ENCODE measurements around the gene GPR176.
"Not testable (repeated sequence)": the region's sequence is repeated elsewhere in the genome, so short reads cannot be mapped to it uniquely, and the experiment has no call there.

The GPR176 gene

DNA sequence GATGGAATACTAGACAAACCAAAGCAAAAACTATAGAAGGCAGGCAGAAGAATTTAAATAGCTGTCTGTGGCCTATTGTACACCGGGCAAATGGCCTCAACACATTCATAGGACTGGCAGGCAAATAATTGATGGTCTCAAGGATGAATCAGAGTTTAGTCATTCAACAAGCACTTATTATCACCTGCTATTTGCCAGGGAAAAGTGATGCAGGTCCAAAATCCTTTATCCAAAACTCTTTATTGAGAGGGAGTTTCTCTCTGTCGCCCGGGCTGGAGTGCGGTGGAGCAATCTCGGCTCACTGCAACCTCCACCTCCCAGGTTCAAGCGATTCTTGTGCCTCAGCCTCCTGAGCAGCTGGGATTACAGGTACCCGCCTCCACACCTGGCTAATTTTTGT, 16.1 kb upstream of the GPR176 start:
- DNase-seq (ENCODE audit: low read depth in 2 of 2) = no peak

GRCh38 chr15:39935241-39935640, 15.2 kb upstream of the GPR176 start:
- no peak for DNase-seq (ENCODE audit: low read depth in 2 of 2)

DNA sequence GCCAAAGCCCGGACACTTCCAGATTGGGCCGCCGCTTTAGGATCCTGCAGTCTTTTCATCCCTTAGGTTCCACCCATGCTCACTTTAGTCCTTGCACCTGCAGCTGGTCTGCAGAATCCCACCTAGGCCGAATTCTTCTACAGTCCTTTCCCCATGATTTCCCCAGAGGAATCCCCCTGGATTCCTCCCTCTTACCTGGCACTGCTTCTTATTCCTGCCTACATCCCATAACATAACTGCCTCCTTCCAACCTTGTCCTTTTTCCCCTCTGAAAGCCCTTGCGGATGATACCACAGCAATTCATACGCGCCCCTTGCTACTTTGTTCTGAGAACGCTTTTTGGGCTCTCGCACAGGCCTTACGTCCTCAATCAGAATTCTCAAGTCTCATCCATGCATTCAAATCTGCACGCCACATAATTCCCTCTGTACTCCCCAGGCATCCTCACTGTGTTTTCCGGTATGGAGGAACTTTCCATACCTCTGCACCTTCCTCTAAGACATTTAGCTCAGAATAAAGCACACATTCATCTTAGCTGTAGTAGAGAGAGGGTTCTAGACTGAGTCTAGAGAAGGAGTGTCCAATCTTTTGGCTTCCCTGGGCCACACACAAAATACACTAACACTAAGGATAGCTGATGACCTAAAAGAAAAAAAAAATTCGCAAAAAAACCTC, 14.5 kb upstream of the GPR176 start:
- no peak for DNase-seq (ENCODE audit: low read depth in 2 of 2)

DNA sequence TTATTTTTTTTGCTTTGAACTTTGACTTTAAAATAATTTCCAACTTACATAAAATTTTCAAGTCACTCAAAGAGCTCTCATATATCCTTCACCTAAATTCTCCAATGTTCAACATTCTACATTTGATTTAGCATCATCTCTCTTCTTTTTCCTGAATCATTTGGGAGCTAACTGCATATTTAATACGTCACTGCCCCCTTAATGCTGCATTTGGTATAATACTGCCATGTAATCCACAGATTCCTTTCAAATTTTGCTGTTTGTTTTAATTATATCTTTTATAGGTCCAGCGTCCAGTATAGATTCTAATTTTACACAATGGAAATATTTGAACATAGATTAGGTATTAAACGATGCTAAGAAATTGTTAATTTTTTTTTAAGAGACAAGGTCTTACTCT, 11.5 kb upstream of the GPR176 start:
- DNase-seq (ENCODE audit: low read depth in 2 of 2) = no peak

DNA sequence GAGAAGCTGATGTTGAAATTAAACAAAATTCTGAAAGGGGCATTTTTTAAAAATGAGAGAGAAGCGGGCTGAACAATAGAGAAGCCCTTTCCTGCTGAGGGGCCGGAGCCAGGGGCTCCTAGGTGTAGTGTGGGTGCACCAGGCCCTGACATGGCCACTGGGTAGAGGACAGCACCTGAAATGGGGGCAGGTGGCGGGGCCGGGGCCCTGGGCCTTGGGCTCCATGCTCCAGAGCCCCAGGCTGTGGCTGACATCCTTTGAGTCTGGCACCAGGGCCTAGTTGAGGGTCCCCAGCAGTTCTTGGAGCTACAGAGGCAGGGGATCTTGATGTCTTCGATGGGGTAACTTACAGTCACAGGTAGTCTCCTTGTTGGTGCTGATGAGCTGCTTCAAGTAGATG, 6.5 kb upstream of the GPR176 start:
- DNase-seq (ENCODE audit: low read depth in 2 of 2) = no peak

GRCh38 chr15:39925112-39925842, 5.2 kb upstream of the GPR176 start:
- no peak for DNase-seq (ENCODE audit: low read depth in 2 of 2)

DNA sequence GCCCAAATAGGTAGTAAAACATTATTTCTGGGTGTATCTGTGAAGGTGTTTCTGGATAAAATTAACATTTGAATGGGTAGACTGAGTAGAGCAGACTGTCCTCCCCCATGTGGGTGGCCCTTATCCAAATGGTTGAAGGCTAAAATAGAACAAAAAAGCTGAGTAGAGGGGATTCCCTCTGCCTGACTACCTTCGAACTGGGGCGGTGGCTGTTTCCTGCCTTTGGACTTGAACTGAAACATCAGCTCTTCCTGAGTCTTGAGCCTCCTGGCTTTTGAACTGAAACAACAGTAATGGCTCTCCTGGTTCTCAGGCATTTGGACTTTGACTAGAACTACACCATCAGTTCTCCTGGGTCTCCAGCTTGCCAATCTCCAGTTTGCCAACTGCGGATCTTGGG, 4.4 kb upstream of the GPR176 start:
- no peak for DNase-seq (ENCODE audit: low read depth in 2 of 2)

DNA sequence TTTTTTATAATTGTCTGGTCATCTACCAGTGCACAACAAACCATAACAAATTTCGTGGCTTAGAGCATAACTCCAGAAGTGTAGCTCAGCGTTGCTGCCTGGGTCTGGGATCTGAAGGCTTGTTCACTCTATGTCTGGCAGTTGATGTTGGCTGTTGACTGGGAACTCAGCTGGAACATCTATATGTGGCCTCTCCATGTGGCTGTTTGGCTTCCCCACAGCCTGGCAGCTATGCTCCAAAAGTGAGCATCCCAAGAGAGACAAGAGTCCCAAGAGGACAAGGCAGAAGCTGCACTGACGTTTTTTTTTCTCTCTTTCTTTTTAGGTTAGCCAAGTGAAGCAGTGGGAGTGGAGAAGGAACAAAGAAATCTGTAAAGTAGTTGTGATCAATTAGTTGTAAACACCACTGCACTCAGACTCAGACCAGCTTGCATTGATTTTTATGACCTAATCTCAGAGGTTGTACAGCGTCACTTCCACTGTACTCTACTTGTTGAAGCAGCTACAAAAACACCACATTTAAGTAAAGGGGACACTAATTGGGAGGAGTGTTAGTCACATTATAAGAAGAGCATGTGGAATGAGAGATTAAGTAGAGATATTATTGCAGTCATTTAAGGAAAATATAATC, 2.5 kb upstream of the GPR176 start:
- no peak for DNase-seq (ENCODE audit: low read depth in 2 of 2)

- no peak for DNase-seq (ENCODE audit: low read depth in 2 of 2)
Measured at GRCh38 chr15:39921274-39921638, 1.2 kb upstream of the GPR176 start.

DNA sequence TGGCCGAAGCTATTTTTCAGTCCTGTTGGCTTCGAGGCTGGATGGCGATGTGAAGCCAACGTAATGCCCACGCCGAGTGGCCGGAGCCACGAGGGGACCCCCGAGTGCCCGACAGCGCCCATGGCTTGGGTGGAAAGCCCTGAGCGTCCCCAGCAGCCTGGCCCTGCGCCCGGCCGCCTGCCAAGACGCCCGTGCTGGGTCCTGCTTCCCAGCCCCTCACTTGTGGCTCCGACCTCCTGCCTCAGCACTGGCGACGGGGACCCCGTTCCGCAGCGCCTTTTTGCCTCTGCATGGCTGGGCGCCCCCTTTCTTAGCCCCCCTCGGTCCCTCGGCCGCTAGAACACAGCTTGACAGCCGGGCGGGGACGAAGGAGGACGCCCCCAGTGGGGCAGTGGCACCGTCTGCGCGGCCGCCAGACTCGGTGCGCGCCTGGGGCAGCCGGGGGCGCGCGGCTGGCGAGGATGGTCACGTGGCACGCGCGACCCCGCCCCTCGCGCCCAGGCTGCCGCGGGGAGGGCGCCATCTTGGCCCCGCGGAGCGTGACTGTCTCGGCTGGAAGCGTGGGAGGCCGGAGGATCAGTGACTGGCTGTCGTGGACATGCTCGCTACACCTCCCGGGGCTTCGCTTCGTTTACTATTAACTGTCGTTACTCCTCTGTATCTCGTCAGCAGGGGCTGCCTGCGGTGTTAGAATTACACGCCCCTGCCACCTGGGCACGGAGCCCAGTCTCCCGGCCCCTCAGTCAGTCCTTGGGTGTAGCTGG, 626 bp upstream of the GPR176 start:
- peak; percentile 71 to 81 for DNase-seq (ENCODE audit: low read depth in 2 of 2)

DNA sequence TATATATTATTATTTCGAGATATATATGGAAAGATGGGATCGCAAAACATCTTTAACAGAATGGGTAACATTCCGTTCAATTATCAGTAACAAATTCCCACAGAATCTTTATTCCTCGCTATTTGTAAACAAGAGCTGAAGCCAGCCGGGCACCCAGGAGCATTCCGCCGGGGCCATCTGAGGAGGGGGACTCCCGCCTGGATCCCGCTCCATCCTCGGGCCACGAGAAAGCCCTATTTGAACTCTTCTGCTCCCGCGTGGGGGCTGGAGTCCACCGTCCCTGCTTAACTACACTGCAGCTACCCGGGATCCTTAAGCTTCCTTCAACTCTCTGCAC, 687 bp downstream of the GPR176 start:
- no peak for DNase-seq (ENCODE audit: low read depth in 2 of 2)

DNA sequence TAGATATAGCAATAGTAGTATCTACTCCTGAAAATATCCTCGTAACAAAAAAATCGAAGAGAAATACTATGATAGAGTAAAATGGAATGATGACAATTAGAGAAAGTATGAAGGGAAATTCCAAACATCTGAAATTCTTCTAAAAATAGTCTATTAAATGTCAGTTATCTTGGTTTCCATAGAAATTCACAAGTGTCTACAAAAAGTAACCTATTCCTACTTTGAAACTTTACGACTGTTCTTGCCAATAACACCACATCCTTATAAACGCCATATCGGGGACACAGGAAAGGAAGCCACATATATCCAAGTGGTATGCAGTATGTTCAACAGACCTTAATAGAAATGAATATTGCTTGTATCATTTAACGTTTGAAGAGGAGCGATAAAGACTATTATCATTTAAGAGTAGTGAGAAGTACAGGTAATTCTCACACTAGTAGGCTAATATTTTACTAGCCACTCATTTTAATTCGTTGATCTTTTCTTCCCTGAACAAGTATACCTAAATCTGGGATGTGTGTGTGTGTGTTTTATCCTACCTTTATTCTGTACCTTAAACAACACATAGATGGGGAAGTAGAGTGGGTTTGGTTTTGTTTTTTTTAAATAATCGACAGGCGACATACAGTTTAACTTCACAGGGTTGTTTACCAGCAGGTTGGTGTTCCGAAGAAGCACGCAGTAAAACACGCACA, 1.2 kb downstream of the GPR176 start:
- DNase-seq (ENCODE audit: low read depth in 2 of 2) = no peak

GRCh38 chr15:39914977-39915376, 5.1 kb downstream of the GPR176 start:
- DNase-seq (ENCODE audit: low read depth in 2 of 2) = no peak

GRCh38 chr15:39909007-39909406, 11.1 kb downstream of the GPR176 start:
- no peak for DNase-seq (ENCODE audit: low read depth in 2 of 2)

GRCh38 chr15:39908186-39908585, 11.9 kb downstream of the GPR176 start:
- DNase-seq (ENCODE audit: low read depth in 2 of 2) = no peak

GRCh38 chr15:39907216-39907615, 12.8 kb downstream of the GPR176 start:
- DNase-seq (ENCODE audit: low read depth in 2 of 2) = no peak

DNA sequence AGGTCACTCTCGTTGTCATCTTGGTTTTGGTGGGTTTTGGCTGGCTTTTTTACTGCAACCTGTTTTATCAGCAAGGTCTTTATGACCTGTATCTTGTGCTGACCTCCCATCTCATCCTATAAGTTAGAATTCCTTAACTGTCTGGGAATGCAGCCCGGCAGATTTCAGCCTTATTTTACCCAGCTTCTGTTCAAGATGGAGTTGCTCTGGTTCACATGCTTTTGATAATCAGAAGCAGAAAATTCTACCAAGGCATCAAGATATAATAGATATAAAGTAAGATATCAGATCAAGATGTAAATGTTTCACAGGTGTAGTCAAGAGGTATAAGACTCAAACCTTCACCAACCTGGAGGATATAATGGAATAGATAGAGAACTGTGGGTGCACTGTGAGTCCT, 16.0 kb downstream of the GPR176 start:
- no peak for DNase-seq (ENCODE audit: low read depth in 2 of 2)

DNA sequence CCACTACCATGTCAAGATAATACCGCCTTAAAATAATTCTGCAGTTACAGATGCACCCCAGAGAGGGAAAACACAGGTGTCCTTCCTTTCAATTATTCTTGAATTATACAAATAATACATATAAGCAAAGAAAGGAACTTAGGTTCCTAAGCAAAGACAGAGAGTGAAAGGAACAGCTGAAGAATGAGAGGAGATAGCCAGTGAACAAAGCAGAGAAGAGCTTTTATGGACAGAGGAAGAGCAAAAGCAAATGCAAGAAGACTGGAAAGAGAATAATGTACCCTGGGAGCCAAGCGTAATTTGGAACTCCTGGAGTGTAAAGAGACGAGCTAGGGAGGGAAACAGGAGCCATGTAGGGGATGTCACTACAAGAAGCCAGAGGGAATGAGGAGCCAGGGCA, 21.7 kb downstream of the GPR176 start:
- no peak for DNase-seq (ENCODE audit: low read depth in 2 of 2)

- no peak for DNase-seq (ENCODE audit: low read depth in 2 of 2)
Measured at GRCh38 chr15:39896846-39897245, 23.2 kb downstream of the GPR176 start.

DNA sequence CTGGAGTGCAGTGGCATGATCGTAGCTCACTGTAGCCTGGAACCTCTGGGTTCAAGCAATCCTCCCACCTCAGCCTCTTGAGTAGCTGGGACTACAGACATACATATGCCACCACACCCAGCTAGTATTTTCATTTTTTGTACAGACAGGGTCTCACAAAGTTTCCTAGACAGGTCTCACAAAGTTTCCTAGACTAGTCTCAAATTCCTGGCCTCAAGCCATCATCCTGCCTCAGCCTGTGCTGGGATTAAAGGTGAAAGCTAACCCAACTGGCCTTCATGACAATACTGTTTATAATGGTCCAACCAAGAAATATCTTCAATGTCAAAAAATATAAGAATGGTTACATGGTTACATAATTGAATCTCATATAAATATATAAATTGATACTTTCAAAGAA, 24.0 kb downstream of the GPR176 start:
- DNase-seq (ENCODE audit: low read depth in 2 of 2) = no peak

DNA sequence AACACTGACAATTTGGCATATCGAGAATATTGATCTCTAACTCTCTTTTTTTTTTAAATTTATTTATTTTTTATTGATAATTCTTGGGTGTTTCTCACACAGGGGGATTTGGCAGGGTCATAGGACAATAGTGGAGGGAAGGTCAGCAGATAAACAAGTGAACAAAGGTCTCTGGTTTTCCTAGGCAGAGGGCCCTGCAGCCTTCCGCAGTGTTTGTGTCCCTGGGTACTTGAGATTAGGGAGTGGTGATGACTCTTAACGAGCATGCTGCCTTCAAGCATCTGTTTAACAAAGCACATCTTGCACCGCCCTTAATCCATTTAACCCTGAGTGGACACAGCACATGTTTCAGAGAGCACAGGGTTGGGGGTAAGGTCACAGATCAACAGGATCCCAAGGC, 27.0 kb downstream of the GPR176 start:
- not testable (repeated sequence) for DNase-seq (ENCODE audit: low read depth in 2 of 2)

DNA sequence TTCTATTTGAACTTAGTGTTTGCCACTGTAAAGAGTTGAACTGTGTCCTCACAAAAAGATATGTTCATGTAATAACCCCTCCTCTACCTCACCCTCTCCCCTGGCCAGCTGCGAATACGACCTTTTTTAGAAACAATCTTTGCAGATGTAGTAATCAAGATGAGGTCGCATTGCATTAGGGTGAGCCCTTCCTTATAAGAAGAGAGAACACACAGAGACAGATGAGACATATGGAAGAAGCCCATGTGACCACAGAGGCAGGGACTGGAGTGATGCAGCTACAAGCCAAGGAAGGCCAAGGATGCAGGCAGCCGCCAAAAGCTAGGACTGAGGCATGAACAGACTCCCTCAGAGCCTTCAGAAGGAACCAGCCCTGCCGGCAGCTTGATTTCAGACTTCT, 27.6 kb downstream of the GPR176 start:
- no peak for DNase-seq (ENCODE audit: low read depth in 2 of 2)
